Hematopoietic multipotent progenitor cell treated with erythropoietin and hydrocortisone succinate and interleukin-3 and kit ligand, for 15 days (in vitro differentiated cells): ENCODE measurements around the gene GPC3.
"Not testable (repeated sequence)": the region's sequence is repeated elsewhere in the genome, so short reads cannot be mapped to it uniquely, and the experiment has no call there.

Experiments used
- DNase-seq: peaks from one replicate; pipeline ENCODE4 v3.0.0-alpha.2; 2015; ENCODE audit warnings: low spot score

GPC3 gene

DNA sequence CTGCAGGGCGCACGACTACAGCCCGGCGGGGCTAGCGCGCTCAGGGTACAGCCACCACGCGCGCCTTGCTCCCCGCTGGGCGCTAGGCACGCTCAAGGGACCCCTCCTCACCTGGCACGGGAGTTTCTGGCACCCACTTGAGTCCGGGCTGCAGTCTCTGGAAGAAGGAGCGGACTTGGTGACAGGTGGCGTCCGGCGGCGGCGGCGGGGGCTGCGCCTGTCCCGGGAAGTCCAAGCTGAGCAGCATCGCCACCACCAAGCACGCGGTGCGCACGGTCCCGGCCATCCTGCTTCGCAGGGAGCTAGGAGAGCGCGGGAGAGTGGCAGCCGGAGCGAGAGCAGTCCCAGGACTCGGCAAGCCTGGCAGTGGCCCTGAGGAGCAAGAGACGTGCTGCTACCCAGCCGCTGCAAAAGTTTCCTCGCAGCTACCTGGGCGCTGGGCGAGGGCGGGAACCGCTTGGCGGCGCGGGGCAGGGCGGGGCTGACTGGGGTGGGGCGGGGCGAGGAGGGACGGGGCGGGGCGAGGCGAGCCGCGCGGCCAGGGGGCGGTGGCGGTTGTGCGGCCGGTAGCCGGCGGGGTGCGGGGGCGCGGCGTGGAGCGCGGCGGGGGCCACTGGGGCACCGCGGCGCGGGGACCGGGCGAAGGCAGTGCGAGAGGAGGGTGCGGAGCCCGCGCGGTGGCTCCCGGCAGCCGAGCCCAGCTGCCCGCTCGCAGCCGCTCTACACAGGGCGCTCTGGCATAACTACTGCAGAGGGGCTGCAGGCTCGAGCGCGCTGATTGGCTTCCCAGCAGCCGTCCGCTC, at the start of gene GPC3:
GPC3 (minus strand) TSS at position 431 of the 803 bp plus-strand sequence.
- no peak for DNase-seq

DNA sequence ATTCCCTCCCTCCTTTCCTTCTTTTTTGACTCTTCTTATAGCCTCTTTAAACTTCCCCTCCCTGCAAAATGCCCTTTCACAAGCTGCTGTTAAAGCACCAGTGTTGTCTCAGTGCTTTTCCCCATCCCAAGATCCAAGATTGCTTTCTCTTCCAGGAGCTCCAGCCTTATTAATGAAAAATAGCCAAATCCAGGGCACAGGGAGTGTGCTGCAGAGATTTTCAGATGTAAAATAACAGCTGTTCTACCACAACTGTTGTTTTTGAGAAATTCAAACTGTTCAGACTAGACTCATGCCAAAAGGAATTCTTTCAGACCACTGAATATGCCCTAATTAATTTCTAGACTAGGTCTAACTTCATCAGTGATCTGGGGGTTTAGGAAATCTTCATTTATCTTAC, 47.0 kb upstream of the GPC3 start:
- no peak for DNase-seq

DNA sequence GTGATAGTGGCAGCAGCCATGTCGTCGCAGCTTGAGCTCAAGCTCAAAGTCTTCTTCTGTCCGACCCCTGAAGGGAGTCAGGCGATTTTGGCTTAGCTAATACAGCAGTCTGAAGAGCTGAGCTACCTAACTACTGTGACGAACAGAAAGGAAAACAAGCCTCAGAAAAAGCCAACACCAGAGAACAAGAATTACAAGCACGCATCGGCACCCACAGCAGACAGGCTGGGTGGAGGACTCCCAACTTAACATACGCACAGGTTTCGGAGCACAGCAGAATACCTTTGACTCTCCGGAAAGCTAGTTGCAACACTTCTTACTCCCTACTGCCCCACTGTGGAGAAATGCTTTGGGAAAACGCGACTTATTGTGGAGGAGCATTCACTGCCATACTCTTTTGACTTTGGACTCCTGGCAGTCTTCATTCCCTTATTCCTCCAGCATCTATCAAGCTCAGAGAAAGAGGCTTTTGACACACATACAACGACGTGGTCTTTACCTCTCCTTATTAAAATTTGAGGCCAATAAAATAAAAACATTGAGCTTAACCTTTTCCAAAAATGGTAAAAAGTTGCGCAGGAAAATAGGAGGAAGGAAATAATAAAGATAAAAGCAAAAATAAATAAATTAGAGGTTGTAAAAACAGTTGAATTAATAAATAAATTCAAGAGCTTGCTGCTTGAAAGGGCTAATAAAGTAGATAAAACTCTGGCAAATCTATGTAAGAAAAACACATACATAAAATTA, 41.3 kb upstream of the GPC3 start:
- DNase-seq = no peak

DNA sequence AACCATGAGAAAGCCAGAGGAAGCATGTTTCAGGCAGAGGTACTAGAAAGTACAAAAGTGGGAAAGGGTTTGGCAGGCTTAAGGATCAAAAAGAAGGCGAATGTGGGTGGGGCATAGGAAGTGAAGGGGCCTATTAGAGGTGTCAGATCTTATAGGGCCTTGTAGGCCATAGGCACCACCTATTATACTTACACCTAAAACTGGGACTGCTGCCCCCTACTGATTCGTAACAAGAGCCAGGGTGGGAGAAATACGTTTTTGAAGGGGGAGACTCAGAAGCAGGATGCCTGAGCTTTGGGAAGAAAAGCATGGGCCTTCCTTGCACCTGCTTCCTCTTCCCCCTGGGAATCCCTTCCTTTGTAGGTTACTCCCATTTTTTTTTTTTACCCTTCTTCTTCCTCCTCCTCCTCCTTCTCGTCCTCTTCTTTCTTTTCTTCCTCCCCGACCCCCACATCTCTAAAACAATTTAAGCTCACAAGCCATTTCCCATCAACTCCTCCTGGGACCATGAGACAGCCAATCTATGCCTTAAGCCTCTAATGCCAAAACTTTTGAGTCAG, 40.7 kb upstream of the GPC3 start:
- DNase-seq = no peak

DNA sequence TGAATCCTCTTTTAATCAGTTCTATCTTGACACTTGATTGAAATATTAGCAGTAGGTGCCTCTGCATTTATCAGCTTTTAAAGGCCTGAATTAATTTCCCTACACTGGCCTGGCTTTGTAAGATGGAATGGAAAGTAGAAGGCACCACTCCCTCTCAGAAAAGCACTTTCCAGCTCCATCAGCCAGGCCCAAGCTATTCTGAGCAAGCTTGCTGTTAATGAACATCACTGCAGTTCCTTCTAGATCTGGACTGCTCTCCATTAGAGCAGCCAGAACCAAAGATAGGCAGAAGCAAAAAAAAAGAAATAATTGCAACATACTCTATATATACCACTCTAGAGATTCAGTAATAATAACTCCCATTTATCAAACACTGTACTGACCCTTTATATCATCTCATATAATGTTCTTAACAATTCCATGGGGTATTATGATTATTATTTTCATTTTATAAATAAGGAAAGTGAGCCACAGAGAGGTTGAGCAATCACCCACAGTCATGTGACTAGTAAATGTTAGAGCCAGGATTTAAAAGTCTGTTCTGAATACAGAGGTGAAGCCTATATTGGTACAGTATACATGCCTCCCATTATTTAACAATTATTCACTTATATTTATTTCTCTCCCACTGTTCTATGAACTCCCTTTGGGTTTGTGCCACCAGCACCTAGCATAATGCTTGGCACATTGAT, 39.4 kb upstream of the GPC3 start:
- no peak for DNase-seq

DNA sequence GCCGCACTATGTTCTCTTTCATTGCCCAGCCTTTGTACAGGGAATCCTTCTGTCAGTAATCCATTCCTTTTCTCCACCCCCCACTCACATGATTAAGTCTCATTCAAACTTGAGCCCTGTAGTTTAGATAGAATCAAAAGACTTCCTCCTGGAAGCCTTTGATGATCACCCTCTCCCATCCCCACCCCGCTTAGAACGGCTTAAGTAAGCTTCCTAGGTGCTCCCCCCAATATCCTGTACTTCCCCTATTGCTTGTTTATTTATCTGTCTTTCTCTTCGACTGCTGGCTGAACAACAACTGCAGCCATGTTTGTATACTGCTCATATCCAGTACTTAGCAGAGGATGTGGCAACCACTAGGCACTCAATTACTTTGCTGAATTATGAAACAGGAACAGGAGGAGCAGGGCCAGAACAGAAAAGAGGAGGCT, 38.5 kb upstream of the GPC3 start:
- no peak for DNase-seq

DNA sequence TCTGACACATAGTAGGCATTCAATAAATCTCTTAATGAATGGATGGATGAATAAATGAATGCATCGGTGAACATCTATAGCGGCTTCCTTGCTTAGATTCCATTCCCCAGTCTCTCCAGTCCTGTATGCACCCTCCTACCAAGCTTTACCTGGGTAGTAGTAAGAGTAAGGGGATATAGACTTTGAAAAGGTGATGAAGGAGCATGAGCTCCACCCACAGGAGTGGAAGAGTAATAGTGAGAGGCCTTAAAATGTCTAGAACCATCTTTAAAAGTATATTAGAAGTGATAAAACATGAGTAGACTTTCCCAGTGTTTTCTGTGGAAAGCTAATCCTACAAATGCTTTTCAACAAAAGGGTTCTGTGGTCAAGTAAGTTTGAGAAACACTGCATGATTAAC, 35.5 kb upstream of the GPC3 start:
- no peak for DNase-seq

DNA sequence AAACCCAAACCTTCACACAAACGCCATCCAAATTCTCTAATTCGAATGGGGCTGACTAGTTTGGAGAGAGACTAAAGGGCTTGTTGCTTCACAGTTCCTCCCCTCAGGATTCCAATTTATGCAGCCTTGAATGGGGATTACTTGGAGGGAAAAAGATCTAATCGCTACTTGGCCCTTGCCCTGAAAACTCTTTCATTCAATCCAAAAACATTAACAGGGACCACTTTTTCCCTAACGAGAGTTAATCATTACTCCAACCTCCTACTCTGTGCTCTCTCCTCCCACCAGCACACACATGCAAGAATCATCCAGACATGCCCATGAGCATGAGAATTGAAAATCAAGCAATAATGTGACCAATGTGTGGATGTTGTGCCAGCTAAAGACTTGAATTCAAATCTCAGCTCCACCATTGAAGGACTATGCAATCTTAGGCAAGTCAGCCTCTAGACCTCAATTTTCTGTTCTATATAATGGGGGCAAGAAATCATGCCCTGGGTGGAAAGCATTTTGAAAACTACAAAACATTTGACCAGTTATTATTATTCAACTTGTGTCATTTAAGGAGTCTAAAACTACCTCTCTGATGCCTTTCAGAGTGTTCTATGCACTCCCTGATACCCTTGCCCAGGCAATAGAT, 34.3 kb upstream of the GPC3 start:
- no peak for DNase-seq

DNA sequence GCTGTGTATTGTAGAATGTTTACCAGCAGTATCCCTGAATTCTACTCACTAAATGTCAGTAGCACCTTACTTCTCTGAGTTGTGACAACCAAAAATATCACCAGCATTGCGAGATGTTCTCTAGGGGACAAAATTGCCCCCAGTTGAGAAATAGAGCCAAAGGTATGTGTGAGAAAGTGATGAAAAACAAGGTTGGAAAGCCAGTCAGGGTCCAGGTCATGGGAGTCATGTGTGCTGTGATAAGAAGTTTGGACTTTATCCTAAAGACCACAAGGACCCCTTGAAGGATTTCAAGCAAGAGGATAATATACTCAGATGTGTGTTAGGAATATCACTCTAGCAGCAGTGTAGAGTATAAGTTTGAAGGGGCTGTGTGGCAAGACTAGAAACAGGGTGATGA, 30.9 kb upstream of the GPC3 start:
- DNase-seq = not testable (repeated sequence)

DNA sequence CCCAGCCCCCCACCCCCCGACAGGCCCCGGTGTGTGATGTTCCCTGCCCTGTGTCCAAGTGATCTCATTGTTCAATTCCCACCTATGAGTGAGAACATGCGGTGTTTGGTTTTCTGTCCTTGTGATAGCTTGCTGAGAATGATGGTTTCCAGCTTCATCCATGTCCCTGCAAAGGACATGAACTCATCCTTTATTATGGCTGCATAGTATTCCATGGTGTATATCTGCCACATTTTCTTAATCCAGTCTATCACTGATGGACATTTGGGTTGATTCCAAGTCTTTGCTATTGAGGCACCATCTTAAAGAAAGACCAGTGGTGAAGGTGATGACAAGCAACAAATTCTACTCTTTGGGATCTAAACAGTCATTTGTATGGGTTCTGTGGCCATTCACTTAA, 30.1 kb upstream of the GPC3 start:
- DNase-seq = not testable (repeated sequence)

DNA sequence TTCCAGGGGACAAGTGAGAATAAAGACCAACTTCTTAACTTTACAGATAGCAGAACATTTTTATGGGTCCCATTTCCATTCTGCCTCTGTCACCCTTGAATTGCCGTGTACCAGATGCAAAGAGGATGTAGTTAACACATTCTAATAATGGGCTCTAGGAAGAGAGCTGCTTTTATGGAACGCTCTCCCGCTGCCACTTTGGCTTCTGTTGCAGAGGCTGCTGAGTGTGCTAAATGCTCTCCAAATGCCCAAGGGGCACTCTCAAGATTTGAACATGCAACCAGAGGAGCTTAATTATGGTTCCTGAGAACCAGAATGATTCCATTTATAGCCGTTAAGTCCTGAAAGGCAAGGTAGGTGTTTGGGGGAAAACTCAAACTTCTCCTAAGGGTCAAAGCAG, 28.1 kb upstream of the GPC3 start:
- DNase-seq = no peak

DNA sequence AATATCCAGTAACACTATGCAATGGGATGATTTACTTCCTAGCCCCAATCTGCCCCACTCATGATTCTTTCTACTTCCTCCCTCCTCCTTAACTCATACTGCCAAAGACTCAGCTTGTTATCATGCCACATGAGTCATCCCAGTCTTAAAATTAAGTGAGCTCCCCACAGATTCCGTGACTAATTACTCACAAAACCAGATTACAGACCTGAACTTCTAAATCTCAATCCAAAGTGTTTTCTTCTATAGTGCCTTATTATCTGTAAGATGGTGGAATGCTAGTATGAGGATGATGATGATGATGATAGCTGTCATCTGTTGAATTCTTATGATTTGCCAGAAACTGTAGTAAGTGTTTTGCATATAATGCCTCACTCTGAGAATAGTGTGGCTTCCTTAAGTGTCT, 27.7 kb upstream of the GPC3 start:
- DNase-seq = no peak

DNA sequence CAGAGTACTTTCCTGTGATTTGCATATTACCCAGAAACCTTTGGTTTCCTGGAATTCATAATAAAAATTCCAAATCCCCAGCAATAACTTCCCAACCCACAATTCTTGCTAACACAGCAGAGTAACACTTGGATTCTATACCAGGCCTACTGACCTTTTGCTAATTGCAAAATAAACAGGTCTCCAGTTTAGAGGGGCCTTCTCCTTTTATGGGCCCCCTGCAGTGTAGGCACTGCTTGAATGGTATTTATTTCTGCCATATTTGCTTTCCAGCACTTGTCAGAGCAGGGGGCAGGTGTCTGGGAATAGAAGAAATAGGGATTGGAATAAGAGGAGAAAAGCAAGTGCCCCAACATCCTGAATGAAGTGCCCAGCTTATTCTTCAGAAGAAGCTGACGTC, 25.3 kb upstream of the GPC3 start:
- DNase-seq = no peak

DNA sequence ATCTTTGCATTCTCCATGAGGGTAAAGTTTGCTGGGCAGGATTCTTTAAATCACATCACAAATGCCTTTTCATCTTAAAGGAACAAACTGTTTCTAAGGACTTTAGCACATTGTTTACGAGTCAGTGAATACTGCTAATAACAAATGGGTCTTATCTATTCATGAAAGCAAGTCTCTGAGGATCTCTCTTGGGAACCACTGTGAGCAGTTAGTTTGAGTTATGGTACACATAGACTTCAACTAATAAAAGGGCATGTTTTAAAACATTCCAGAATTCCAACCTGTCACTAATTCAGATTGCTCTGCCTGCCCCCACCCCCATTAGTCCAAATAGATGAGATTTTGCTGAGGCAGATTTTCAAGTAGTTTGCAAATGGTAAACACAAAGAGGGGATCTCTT, 22.3 kb upstream of the GPC3 start:
- DNase-seq = no peak

DNA sequence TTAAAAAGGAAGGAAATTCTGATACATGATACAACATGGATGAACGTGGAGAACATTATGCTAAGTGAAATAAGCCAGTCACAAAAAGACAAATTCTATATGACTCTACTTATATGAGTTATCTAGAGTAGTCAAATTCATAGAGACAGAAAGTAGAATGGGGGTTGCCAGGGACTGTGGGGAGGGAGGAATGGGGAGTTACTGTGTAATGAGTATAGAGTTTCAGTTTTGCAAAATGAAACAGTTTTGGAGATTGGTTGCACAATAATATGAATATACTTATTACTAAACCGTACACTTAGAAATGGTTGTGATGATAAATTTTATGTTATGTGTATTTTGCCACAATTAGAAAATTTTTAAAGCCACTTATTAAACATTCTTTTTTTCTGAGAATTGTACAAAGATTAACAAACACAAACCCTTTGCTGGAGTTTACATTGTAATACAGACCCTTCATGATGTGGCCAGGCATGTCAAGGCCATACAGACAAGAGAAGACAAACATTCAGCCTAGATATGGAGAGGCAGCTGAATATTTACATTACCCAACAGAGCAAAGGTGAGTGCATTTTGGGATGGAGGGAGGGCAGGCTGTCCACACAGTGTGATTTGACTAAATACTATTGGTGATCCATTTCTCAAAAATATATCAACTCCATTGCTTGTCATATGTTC, 21.2 kb upstream of the GPC3 start:
- DNase-seq = no peak

DNA sequence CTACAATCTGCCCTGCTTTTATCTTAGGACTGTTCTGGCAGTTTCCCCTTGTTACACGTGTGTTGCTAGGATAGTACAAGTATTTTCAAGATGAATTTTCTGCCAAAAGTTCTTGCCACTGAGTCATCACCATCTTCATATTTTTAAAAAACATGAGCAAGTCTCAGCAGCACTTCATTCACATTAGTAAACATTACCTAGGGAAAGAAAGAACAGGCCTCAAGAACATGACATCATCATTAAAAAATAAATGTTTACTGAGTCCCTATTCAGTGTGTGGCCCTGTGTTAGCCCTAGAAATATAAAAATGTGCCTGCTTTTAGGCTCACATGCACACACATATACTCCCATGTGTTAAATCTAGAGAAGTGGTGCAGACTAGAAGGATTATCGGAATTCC, 18.7 kb upstream of the GPC3 start:
- DNase-seq = no peak

DNA sequence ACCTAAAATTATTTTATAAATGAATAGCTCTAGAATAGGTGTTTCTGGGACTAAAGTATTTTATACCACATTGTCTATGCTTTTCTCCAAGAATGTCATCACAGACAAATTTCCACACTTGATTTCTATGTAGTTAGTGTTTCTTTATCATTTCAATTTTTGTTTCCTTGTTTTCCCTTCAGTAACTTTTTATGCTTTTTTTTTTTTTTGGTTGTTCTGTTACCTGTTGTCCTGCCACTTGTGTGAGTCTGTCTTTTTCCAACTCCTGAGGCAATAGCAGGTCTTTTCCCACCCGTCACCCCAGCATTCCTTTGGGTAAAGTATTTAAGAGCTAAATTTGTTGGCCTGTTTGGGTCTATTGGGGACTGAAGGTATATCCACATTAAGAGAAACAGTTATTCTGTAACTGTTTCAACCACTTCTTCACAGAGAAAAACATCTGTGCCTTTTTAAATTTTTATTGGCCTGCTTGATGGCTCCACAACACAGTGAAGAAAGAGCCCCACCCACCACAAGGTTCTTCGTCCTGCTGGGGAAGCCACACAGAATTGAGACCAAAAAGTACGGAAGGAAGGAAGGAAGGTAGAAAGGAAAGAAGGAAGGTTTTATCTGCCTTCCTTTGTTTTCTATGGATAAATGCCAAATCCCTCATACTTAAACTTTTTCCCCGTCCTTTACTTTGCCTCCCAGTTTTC, 17.7 kb upstream of the GPC3 start:
- DNase-seq = no peak

DNA sequence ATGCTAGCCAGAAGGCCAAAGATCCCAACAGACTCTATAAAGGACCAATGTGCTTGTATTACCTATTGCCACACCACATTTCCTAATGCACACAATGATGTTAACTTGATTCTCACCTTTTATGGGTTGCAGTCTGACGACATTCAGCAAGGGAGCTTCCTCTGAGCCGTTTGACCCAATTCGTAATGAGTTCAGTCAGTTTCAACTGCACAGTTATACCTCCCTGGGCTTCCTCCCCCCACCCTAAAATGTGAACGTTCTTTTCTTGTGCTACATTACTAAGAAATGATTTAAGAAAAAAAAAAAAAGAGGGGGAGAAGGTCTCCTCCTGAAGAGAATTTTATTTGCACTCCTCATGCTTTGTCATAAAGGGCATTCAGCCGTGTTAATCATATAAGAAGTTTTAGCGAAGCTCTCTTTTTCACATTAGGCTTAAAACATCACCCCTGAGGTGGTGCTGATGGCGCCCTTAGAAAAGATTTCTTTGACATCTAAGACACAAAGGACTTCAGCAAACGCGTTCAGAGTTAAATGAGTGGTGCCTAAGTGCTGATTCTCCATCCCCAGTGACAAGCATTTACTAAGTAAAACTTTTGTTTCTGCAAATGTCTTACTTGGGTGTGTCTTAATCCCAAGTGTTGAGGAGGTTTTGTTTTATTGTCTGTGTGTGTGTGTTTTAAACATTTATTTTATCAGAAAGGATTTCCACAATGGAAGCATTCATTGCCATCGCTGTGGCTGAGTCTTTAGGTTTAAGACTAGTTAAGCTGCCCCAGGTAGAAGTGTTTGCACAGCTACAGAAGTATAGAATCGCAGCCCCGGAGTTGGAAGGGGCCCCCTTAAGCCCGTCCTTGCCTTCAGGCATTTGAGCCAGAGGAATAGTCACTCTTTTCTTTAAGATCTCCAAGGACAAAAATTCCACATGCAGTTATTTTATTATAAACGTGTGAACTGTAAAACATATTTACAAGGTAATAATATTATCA, 15.2 kb upstream of the GPC3 start:
- DNase-seq = no peak

DNA sequence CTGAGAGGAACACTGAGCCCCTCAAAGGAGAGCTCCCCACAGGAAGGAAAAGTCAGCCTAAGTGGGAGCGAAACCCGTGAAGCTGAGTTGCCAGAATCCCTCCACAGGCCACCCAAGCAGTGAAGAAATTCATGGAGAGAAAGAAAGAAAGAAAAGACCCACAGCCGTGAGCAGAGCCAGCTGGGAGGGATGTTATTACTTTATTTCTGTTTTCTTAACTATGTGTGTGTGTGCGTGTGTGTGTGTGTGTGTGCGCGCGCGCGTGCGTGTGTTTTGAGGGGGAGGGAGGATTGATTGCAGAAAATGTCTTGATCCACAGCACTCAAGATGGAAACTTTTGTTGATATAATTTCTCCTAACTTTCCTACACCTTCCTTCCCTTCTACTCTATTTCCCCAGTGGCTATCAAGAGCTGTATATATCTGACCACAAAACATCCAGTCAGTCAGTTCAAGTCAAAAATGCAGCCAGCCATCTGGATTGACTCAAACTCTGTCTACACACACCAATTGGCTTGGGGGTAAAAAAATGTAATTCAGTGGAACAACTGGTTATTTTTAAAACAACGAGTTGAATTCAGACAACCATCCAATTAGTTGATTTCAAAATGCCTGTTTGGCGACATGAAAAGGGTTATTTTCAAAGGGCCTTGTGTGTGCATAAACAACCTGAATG, 13.8 kb upstream of the GPC3 start:
- no peak for DNase-seq
